NCI-H2227 (cell line): ENCODE measurements around the gene DDX18.
A peak's percentile ranks its signal among the peaks of the same experiment; 100 is the strongest.
"Not testable (repeated sequence)": the region's sequence is repeated elsewhere in the genome, so short reads cannot be mapped to it uniquely, and the experiment has no call there.

ENCODE experiments used
- DNase-seq: peaks from one replicate; lab custom pipeline; 2025; ENCODE audit not compliant: unreplicated experiment; lab: John Stamatoyannopoulos, UW

The DDX18 gene

GRCh38 chr2:117814417-117815264 lies at the start of gene DDX18:
TSS of gene DDX18 (plus strand) at chr2:117814691. CDS start at chr2:117814778, 87 bp downstream.
- peak; percentile 99 for DNase-seq

GRCh38 chr2:117770730-117771129 lies 43.8 kb upstream of the DDX18 start:
- DNase-seq, result no peak

GRCh38 chr2:117771969-117772630 lies 42.4 kb upstream of the DDX18 start:
- peak; percentile 75 for DNase-seq

- DNase-seq, result no peak
Observed at GRCh38 chr2:117774716-117775115, 39.8 kb upstream of the DDX18 start.

GRCh38 chr2:117775703-117776219 lies 38.7 kb upstream of the DDX18 start:
- DNase-seq, result no peak

- DNase-seq, result no peak
Observed at GRCh38 chr2:117776888-117777287, 37.6 kb upstream of the DDX18 start.

- DNase-seq, result peak; percentile 76
Observed at GRCh38 chr2:117785740-117786139, 28.8 kb upstream of the DDX18 start.

- DNase-seq, result no peak
Observed at GRCh38 chr2:117786520-117786919, 28.0 kb upstream of the DDX18 start.

- no peak for DNase-seq
Observed at GRCh38 chr2:117789505-117789904, 25.0 kb upstream of the DDX18 start.

GRCh38 chr2:117794668-117795067 lies 19.8 kb upstream of the DDX18 start:
- no peak for DNase-seq

- no peak for DNase-seq
Observed at GRCh38 chr2:117801826-117802225, 12.7 kb upstream of the DDX18 start.

- DNase-seq, result peak; percentile 41
Observed at GRCh38 chr2:117803644-117804325, 10.7 kb upstream of the DDX18 start.

- no peak for DNase-seq
Observed at GRCh38 chr2:117812443-117812842, 2.0 kb upstream of the DDX18 start.

- no peak for DNase-seq
Observed at GRCh38 chr2:117815946-117816345, 1.5 kb downstream of the DDX18 start.

- no peak for DNase-seq
Observed at GRCh38 chr2:117818921-117819320, 4.4 kb downstream of the DDX18 start.

- no peak for DNase-seq
Observed at GRCh38 chr2:117820444-117820843, 6.0 kb downstream of the DDX18 start.

- DNase-seq, result no peak
Observed at GRCh38 chr2:117825437-117825836, 10.9 kb downstream of the DDX18 start.

- not testable (repeated sequence) for DNase-seq
Observed at GRCh38 chr2:117827464-117827863, 13.0 kb downstream of the DDX18 start.

GRCh38 chr2:117828870-117829269 lies 14.4 kb downstream of the DDX18 start:
- DNase-seq, result no peak

- no peak for DNase-seq
Observed at GRCh38 chr2:117832332-117832731, 17.8 kb downstream of the DDX18 start.

- DNase-seq, result no peak
Observed at GRCh38 chr2:117832905-117833613, 18.6 kb downstream of the DDX18 start.
